Hematopoietic multipotent progenitor cell treated with erythropoietin and hydrocortisone succinate and interleukin-3 and kit ligand, for 15 days (in vitro differentiated cells): ENCODE data around the gene ATP9A.
"Not testable (repeated sequence)": the region's sequence is repeated elsewhere in the genome, so short reads cannot be mapped to it uniquely, and the experiment has no call there.

Experiments
- DNase-seq: peaks from one replicate; pipeline ENCODE4 v3.0.0-alpha.2; 2015; ENCODE audit warnings: low spot score

The ATP9A gene

GRCh38 chr20:51750770-51751388, 17.3 kb downstream of the ATP9A start:
- no peak for DNase-seq

- peak; percentile 31 for DNase-seq
Observed at GRCh38 chr20:51750037-51750769, 18.0 kb downstream of the ATP9A start.

GRCh38 chr20:51749674-51750036, 18.5 kb downstream of the ATP9A start:
- DNase-seq, result no peak

- DNase-seq, result no peak
Observed at GRCh38 chr20:51747182-51747911, 20.8 kb downstream of the ATP9A start.

GRCh38 chr20:51745804-51746203, 22.4 kb downstream of the ATP9A start:
- no peak for DNase-seq

GRCh38 chr20:51740838-51741237, 27.4 kb downstream of the ATP9A start:
- DNase-seq, result no peak

- not testable (repeated sequence) for DNase-seq
Observed at GRCh38 chr20:51740308-51740707, 27.9 kb downstream of the ATP9A start.

- no peak for DNase-seq
Observed at GRCh38 chr20:51739722-51740249, 28.4 kb downstream of the ATP9A start.

GRCh38 chr20:51738877-51739447, 29.2 kb downstream of the ATP9A start:
- DNase-seq, result no peak

- not testable (repeated sequence) for DNase-seq
Observed at GRCh38 chr20:51738261-51738660, 29.9 kb downstream of the ATP9A start.

GRCh38 chr20:51736947-51737346, 31.2 kb downstream of the ATP9A start:
- no peak for DNase-seq

- DNase-seq, result no peak
Observed at GRCh38 chr20:51735728-51736600, 32.2 kb downstream of the ATP9A start.

GRCh38 chr20:51734876-51735720, 33.1 kb downstream of the ATP9A start:
- DNase-seq, result no peak

GRCh38 chr20:51733070-51733469, 35.1 kb downstream of the ATP9A start:
- DNase-seq, result no peak

GRCh38 chr20:51732096-51732791, 35.9 kb downstream of the ATP9A start:
- no peak for DNase-seq

GRCh38 chr20:51731731-51732095, 36.5 kb downstream of the ATP9A start:
- no peak for DNase-seq

- no peak for DNase-seq
Observed at GRCh38 chr20:51729771-51730170, 38.4 kb downstream of the ATP9A start.

- no peak for DNase-seq
Observed at GRCh38 chr20:51728737-51729136, 39.5 kb downstream of the ATP9A start.

- no peak for DNase-seq
Observed at GRCh38 chr20:51727872-51728271, 40.3 kb downstream of the ATP9A start.

GRCh38 chr20:51725584-51726176, 42.5 kb downstream of the ATP9A start:
- no peak for DNase-seq
